SK-N-SH (cell line): ENCODE data around the gene DYRK2. TPM values are rescaled to one million over a fixed set of nuclear protein-coding genes. Genes with fewer than 3 reads are reported as not detected.
A peak's percentile ranks its signal among the peaks of the same experiment; 100 is the strongest.

Experiments used
- CTCF ChIA-PET: fragments of 300-600, 350-600 bp; formaldehyde crosslinking; extraction: SDS; loops from one replicate; lab custom pipeline; 2021; lab: Yijun Ruan, JAX
- POLR2A ChIA-PET: fragments of 350-600 bp; sonication (Branson Sonifier 250); formaldehyde crosslinking; extraction: SDS; loops from one replicate; lab custom pipeline; 2020; ENCODE audit warnings: antibody characterized with exemption, inconsistent platforms; lab: Yijun Ruan, JAX
- DNase-seq: peaks from one replicate; pipeline ENCODE4 v3.0.0; 2012
- H2AFZ ChIP-seq: fragments of 200-600 bp; sonication (generic); 2 replicates; pipeline ENCODE4 v1.8.1; 2016; ENCODE audit warnings: antibody characterized with exemption, mild to moderate bottlenecking, low read depth
- H3F3A ChIP-seq: fragments of 200-600 bp; sonication (generic); replicated peaks from 2 replicates; pipeline ENCODE3; 2016; ENCODE audit warnings: antibody characterized with exemption, mild to moderate bottlenecking; ENCODE audit not compliant: insufficient read depth
- H3K27ac ChIP-seq, 2 experiments: fragments of 200-500 bp in 1 of 2; fragments of 200-600 bp in 1 of 2; sonication (Bioruptor generic) in 1 of 2; sonication (generic), shearing (Covaris generic) in 1 of 2; 2 replicates each; pipeline versions ENCODE4 v1.5.1 to v1.6.1; 2014 to 2016; ENCODE audit warnings: low read depth in 2 of 2, inconsistent platforms in 1 of 2, low read length in 1 of 2, mild to moderate bottlenecking in 1 of 2, mixed read lengths in 1 of 2
- H3K27me3 ChIP-seq: fragments of 200-600 bp; sonication (generic), shearing (Covaris generic); 2 replicates; pipeline ENCODE4 v1.6.1; 2016; ENCODE audit warnings: mixed run types; ENCODE audit not compliant: insufficient read depth
- H3K36me3 ChIP-seq, 2 experiments: fragments of 200-500 bp in 1 of 2; fragments of 200-600 bp in 1 of 2; sonication (Bioruptor generic) in 1 of 2; sonication (generic) in 1 of 2; replicated peaks in 1 of 2; 2 replicates each; pipeline versions ENCODE3 to v1.5.1; 2014 to 2016; ENCODE audit warnings: low read length in 1 of 2, mild to moderate bottlenecking in 1 of 2; ENCODE audit not compliant: insufficient read depth in 2 of 2, control insufficient read depth in 1 of 2
- H3K4me1 ChIP-seq, 2 experiments: fragments of 200-500 bp in 1 of 2; fragments of 200-600 bp in 1 of 2; sonication (Bioruptor generic) in 1 of 2; sonication (generic), shearing (Covaris generic) in 1 of 2; 2 replicates each; pipeline versions ENCODE4 v1.5.1 to v1.6.1; 2014 to 2016; ENCODE audit warnings: low read depth in 1 of 2, low read length in 1 of 2, mixed run types in 1 of 2; ENCODE audit not compliant: insufficient read depth in 2 of 2, control insufficient read depth in 1 of 2
- H3K4me2 ChIP-seq: fragments of 200-600 bp; sonication (generic), shearing (Covaris generic); 2 replicates; pipeline ENCODE4 v1.6.1; 2017; ENCODE audit warnings: mixed run types
- H3K4me3 ChIP-seq, 2 experiments: fragments of 200-500 bp in 1 of 2; fragments of 200-600 bp in 1 of 2; sonication (Bioruptor generic) in 1 of 2; sonication (generic), shearing (Covaris generic) in 1 of 2; 2 replicates each; pipeline versions ENCODE4 v1.5.1 to v1.8.1; 2014 to 2016; ENCODE audit warnings: low read depth in 2 of 2, inconsistent platforms in 1 of 2, low read length in 1 of 2, mild to moderate bottlenecking in 1 of 2, mixed read lengths in 1 of 2, moderate library complexity in 1 of 2
- H3K79me2 ChIP-seq: fragments of 200-600 bp; sonication (generic); 2 replicates; pipeline ENCODE4 v1.8.1; 2017; ENCODE audit warnings: mild to moderate bottlenecking; ENCODE audit not compliant: insufficient read depth
- H3K9ac ChIP-seq: fragments of 200-600 bp; sonication (generic); 2 replicates; pipeline ENCODE4 v1.6.1; 2017; ENCODE audit warnings: mixed run types
- H3K9me2 ChIP-seq: fragments of 200-600 bp; sonication (generic); 2 replicates; pipeline ENCODE4 v1.6.1; 2017; ENCODE audit warnings: mixed run types
- H3K9me3 ChIP-seq: fragments of 200-600 bp; sonication (generic); 2 replicates; pipeline ENCODE4 v1.6.1; 2017; ENCODE audit warnings: mixed run types, mild to moderate bottlenecking, moderate library complexity
- H4K20me1 ChIP-seq: fragments of 200-600 bp; sonication (generic); 2 replicates; pipeline ENCODE4 v1.6.1; 2017; ENCODE audit warnings: mild to moderate bottlenecking, mixed run types; ENCODE audit not compliant: insufficient read depth
- EP300 ChIP-seq, 2 experiments: IDR thresholded peaks; 2 replicates each; pipeline versions ENCODE4 v1.4.0 to v1.6.1; 2012; ENCODE audit warnings: borderline replicate concordance in 1 of 2, low read depth in 1 of 2, low read length in 1 of 2
- FOSL2 ChIP-seq: IDR thresholded peaks from 2 replicates; pipeline ENCODE4 v1.4.0; 2012; ENCODE audit warnings: low read depth, mild to moderate bottlenecking, moderate library complexity, borderline replicate concordance
- FOXJ3 ChIP-seq: sonication (generic); formaldehyde crosslinking; IDR thresholded peaks from 2 replicates; pipeline ENCODE4 v1.5.1; 2020; ENCODE audit warnings: mild to moderate bottlenecking, missing genetic modification reagents
- FOXM1 ChIP-seq: IDR thresholded peaks from 2 replicates; pipeline ENCODE4 v1.4.0; 2012; ENCODE audit warnings: low read depth, mild to moderate bottlenecking
- GATA2 ChIP-seq: sonication (generic); formaldehyde crosslinking; IDR thresholded peaks from 2 replicates; pipeline ENCODE4 v1.5.0; 2020; ENCODE audit warnings: mild to moderate bottlenecking, missing genetic modification reagents
- JUND ChIP-seq: IDR thresholded peaks from 2 replicates; pipeline ENCODE4 v1.4.0; 2012
- MAX ChIP-seq: IDR thresholded peaks from 2 replicates; pipeline ENCODE4 v1.4.0; 2012; ENCODE audit warnings: low read depth
- MXI1 ChIP-seq: IDR thresholded peaks from 2 replicates; pipeline ENCODE4 v1.6.1; 2012; ENCODE audit warnings: mild to moderate bottlenecking, low read depth, low read length, improper control_type of control experiment
- NFIC ChIP-seq: IDR thresholded peaks from 2 replicates; pipeline ENCODE4 v1.4.0; 2012; ENCODE audit warnings: borderline replicate concordance
- NRF1 ChIP-seq: IDR thresholded peaks from 2 replicates; pipeline ENCODE4 v1.6.1; 2012; ENCODE audit warnings: low read depth, mild to moderate bottlenecking, low read length
- POLR2AphosphoS5 ChIP-seq: IDR thresholded peaks from 2 replicates; pipeline ENCODE4 v1.6.1; 2012; ENCODE audit warnings: low read depth, low read length
- RCOR1 ChIP-seq: fragments of 150-350 bp; IDR thresholded peaks from 2 replicates; pipeline ENCODE4 v1.6.1; 2017; ENCODE audit warnings: antibody characterized with exemption, low read length
- REST ChIP-seq: IDR thresholded peaks from 2 replicates; pipeline ENCODE4 v1.6.1; 2012; ENCODE audit warnings: mild to moderate bottlenecking, low read depth, low read length, moderate library complexity
- RFX5 ChIP-seq: IDR thresholded peaks from 2 replicates; pipeline ENCODE4 v1.6.1; 2012; ENCODE audit warnings: mild to moderate bottlenecking, improper control_type of control experiment, low read length
- RXRA ChIP-seq: IDR thresholded peaks from 2 replicates; pipeline ENCODE4 v1.4.0; 2012; ENCODE audit warnings: low read depth, mild to moderate bottlenecking, borderline replicate concordance
- SMC3 ChIP-seq: IDR thresholded peaks from 2 replicates; pipeline ENCODE4 v1.6.1; 2012; ENCODE audit warnings: low read depth, low read length, improper control_type of control experiment
- TCF12 ChIP-seq: IDR thresholded peaks from 2 replicates; pipeline ENCODE4 v1.4.0; 2012
- WGBS: methylation state at CpG from one replicate; pipeline ENCODE4 v1.1.6; 2017; ENCODE audit warnings: low lambda C conversion rate; 5-methylcytosine and 5-hydroxymethylcytosine counted together
- polyA plus RNA-seq, 3 experiments: library from polyadenylated mRNA; depleted of rRNA; stranded (reverse); fragments of >200 nt; gene quantifications; 2 replicates each; pipeline ENCODE4 v1.2.3, GENCODE V29; 2012

The DYRK2 gene
- polyA plus RNA-seq, 1 of the 3 experiments (the other 2 are of a cell fraction) = 48.8 TPM

- TF ChIP-seq NRF1 = no peak
Observed at GRCh38 chr12:67649261-67649569, 670 bp downstream of the DYRK2 start (continued).

GRCh38 chr12:67649570-67650387, 1.2 kb downstream of the DYRK2 start:
- TF ChIP-seq SMC3 (no peak), FOXJ3 (CRISPR knock-in tag) (no peak), RXRA (no peak), RCOR1 (no peak), FOXM1 (no peak), REST (no peak), RFX5 (no peak), NFIC (no peak), FOSL2 (no peak), TCF12 (no peak), GATA2 (no peak), MXI1 (no peak; the same call in 1 of the 2 replicates), EP300 (IDR thresholded peaks at IDR 0.05; ENCODE audit: borderline replicate concordance in 1 of 2, low read depth in 1 of 2, low read length in 1 of 2) (no peak), JUND (no peak), MAX (no peak), POLR2AphosphoS5 (no peak)
- TF ChIP-seq, all 33 proteins: peak for 0
- Histone ChIP-seq H3K36me3 (peaks cover 18 to 46% of the 10 kb centered on the region in 2 experiments), H3K4me2 (peak overlapping the region; percentile 84), H3K9me3 (no peaks in the 10 kb centered on the region), H3K4me3 (peak overlapping the region; percentile 92 to 96), H3K4me1 (peaks cover 27 to 31% of the 10 kb centered on the region in 2 experiments), H2AFZ (no peak overlapping the region), H3K27me3 (no peaks in the 10 kb centered on the region), H3K9me2 (no peaks in the 10 kb centered on the region), H3K79me2 (peaks cover 61% of the 10 kb centered on the region), H4K20me1 (peaks cover 40% of the 10 kb centered on the region), H3K9ac (peak overlapping the region; percentile 94), H3F3A (no peaks in the 10 kb centered on the region), H3K27ac (peak overlapping the region; percentile 82 to 93)
- peak; percentile 80 for DNase-seq
- CTCF ChIA-PET = interaction anchor here (1.0 to 1.7 kb wide), 4 partner anchors 78 to 294 kb away, joined by 3 to 9 read pairs (median 4); no protein-coding TSS in a partner anchor
- under 1% methylated on average over 30 of the region's 65 CpGs for WGBS
- POLR2A ChIA-PET = interaction anchor here (0.7 to 1.6 kb wide), 4 partner anchors 8 to 239 kb away, joined by 3 to 7 read pairs (median 4); no protein-coding TSS in a partner anchor
